Measurements from ENCODE around the gene SPTB.

- TF ChIP-seq, protein P1, sequence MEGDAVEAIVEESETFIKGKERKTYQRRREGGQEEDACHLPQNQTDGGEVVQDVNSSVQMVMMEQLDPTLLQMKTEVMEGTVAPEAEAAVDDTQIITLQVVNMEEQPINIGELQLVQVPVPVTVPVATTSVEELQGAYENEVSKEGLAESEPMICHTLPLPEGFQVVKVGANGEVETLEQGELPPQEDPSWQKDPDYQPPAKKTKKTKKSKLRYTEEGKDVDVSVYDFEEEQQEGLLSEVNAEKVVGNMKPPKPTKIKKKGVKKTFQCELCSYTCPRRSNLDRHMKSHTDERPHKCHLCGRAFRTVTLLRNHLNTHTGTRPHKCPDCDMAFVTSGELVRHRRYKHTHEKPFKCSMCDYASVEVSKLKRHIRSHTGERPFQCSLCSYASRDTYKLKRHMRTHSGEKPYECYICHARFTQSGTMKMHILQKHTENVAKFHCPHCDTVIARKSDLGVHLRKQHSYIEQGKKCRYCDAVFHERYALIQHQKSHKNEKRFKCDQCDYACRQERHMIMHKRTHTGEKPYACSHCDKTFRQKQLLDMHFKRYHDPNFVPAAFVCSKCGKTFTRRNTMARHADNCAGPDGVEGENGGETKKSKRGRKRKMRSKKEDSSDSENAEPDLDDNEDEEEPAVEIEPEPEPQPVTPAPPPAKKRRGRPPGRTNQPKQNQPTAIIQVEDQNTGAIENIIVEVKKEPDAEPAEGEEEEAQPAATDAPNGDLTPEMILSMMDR (IDR thresholded peaks at IDR 0.05), result no peak
- no peak for TF ChIP-seq ZFX (IDR thresholded peaks at IDR 0.05; ENCODE audit: borderline replicate concordance)
Observed at GRCh38 chr14:64788706-64789105, 91.0 kb downstream of the SPTB start.
